Measurements from ENCODE around the gene OBP2A. TPM values are rescaled to one million over a fixed set of nuclear protein-coding genes. Genes with fewer than 3 reads are reported as not detected.

OBP2A gene
- total and polyA plus RNA-seq, 2 of the 8 experiments (the other 6 are each of a cell fraction or from before 2014, with no cell fraction given) = not detected

DNA sequence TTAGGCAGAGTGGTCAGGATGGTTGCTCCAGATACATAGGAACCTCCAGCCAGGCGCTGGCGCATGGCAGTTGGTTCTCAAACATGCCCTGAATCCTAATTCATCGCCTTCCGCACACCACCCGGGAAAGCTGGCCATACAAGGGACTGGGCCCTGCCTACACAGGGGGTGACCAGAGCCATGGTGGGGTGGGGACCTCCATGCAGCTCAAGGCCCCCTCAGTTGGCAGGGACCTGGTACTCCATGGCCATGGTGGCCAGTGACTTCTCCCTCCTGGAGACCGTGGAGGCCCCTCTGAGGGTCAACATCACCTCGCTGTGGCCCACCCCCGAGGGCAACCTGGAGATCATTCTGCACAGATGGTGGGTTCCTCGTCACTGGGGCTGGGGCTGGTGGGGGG, 42.4 kb downstream of the OBP2A start (continued):
- TF ChIP-seq NANOG (IDR thresholded peaks at IDR 0.05; ENCODE audit: insufficient read depth, low read depth, low read length, poor library complexity, severe bottlenecking) = no peak
- TF ChIP-seq, protein P1, sequence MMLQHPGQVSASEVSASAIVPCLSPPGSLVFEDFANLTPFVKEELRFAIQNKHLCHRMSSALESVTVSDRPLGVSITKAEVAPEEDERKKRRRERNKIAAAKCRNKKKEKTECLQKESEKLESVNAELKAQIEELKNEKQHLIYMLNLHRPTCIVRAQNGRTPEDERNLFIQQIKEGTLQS (IDR thresholded peaks at IDR 0.05; ENCODE audit: insufficient read depth, low read depth, low read length) = no peak
- TF ChIP-seq, protein P2, sequence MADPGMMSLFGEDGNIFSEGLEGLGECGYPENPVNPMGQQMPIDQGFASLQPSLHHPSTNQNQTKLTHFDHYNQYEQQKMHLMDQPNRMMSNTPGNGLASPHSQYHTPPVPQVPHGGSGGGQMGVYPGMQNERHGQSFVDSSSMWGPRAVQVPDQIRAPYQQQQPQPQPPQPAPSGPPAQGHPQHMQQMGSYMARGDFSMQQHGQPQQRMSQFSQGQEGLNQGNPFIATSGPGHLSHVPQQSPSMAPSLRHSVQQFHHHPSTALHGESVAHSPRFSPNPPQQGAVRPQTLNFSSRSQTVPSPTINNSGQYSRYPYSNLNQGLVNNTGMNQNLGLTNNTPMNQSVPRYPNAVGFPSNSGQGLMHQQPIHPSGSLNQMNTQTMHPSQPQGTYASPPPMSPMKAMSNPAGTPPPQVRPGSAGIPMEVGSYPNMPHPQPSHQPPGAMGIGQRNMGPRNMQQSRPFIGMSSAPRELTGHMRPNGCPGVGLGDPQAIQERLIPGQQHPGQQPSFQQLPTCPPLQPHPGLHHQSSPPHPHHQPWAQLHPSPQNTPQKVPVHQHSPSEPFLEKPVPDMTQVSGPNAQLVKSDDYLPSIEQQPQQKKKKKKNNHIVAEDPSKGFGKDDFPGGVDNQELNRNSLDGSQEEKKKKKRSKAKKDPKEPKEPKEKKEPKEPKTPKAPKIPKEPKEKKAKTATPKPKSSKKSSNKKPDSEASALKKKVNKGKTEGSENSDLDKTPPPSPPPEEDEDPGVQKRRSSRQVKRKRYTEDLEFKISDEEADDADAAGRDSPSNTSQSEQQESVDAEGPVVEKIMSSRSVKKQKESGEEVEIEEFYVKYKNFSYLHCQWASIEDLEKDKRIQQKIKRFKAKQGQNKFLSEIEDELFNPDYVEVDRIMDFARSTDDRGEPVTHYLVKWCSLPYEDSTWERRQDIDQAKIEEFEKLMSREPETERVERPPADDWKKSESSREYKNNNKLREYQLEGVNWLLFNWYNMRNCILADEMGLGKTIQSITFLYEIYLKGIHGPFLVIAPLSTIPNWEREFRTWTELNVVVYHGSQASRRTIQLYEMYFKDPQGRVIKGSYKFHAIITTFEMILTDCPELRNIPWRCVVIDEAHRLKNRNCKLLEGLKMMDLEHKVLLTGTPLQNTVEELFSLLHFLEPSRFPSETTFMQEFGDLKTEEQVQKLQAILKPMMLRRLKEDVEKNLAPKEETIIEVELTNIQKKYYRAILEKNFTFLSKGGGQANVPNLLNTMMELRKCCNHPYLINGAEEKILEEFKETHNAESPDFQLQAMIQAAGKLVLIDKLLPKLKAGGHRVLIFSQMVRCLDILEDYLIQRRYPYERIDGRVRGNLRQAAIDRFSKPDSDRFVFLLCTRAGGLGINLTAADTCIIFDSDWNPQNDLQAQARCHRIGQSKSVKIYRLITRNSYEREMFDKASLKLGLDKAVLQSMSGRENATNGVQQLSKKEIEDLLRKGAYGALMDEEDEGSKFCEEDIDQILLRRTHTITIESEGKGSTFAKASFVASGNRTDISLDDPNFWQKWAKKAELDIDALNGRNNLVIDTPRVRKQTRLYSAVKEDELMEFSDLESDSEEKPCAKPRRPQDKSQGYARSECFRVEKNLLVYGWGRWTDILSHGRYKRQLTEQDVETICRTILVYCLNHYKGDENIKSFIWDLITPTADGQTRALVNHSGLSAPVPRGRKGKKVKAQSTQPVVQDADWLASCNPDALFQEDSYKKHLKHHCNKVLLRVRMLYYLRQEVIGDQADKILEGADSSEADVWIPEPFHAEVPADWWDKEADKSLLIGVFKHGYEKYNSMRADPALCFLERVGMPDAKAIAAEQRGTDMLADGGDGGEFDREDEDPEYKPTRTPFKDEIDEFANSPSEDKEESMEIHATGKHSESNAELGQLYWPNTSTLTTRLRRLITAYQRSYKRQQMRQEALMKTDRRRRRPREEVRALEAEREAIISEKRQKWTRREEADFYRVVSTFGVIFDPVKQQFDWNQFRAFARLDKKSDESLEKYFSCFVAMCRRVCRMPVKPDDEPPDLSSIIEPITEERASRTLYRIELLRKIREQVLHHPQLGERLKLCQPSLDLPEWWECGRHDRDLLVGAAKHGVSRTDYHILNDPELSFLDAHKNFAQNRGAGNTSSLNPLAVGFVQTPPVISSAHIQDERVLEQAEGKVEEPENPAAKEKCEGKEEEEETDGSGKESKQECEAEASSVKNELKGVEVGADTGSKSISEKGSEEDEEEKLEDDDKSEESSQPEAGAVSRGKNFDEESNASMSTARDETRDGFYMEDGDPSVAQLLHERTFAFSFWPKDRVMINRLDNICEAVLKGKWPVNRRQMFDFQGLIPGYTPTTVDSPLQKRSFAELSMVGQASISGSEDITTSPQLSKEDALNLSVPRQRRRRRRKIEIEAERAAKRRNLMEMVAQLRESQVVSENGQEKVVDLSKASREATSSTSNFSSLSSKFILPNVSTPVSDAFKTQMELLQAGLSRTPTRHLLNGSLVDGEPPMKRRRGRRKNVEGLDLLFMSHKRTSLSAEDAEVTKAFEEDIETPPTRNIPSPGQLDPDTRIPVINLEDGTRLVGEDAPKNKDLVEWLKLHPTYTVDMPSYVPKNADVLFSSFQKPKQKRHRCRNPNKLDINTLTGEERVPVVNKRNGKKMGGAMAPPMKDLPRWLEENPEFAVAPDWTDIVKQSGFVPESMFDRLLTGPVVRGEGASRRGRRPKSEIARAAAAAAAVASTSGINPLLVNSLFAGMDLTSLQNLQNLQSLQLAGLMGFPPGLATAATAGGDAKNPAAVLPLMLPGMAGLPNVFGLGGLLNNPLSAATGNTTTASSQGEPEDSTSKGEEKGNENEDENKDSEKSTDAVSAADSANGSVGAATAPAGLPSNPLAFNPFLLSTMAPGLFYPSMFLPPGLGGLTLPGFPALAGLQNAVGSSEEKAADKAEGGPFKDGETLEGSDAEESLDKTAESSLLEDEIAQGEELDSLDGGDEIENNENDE (IDR thresholded peaks at IDR 0.05; ENCODE audit: insufficient replicate concordance, low read length) = no peak
- no peak for TF ChIP-seq SAP30 (IDR thresholded peaks at IDR 0.05; ENCODE audit: insufficient read depth, insufficient replicate concordance, low read length)

All from H1 (cell line).